Gastroesophageal sphincter (tissue), 3 donors: ENCODE results near the gene SOX8.

Source experiments
- POLR2A ChIP-seq, 2 donors: fragments of 450-650 bp; IDR thresholded peaks; one replicate each; pipeline ENCODE4 v1.6.1; 2017; ENCODE audit warnings: antibody characterized with exemption in 2 of 2, mild to moderate bottlenecking in 2 of 2, moderate library complexity in 1 of 2
- TF ChIP-seq, protein P1 (sequence below), 4 experiments: fragments of 200-600 bp in 2 of 4; fragments of 450-650 bp in 2 of 4; sonication (generic) in 1 of 4; IDR thresholded peaks; one replicate each; pipeline ENCODE4 v1.5.1; 2017 to 2019; ENCODE audit warnings: antibody characterized with exemption in 4 of 4, mild to moderate bottlenecking in 2 of 4, moderate library complexity in 2 of 4

GRCh38 chr16:1031666-1032065, 50.1 kb downstream of the SOX8 start:
- TF ChIP-seq, protein P1, sequence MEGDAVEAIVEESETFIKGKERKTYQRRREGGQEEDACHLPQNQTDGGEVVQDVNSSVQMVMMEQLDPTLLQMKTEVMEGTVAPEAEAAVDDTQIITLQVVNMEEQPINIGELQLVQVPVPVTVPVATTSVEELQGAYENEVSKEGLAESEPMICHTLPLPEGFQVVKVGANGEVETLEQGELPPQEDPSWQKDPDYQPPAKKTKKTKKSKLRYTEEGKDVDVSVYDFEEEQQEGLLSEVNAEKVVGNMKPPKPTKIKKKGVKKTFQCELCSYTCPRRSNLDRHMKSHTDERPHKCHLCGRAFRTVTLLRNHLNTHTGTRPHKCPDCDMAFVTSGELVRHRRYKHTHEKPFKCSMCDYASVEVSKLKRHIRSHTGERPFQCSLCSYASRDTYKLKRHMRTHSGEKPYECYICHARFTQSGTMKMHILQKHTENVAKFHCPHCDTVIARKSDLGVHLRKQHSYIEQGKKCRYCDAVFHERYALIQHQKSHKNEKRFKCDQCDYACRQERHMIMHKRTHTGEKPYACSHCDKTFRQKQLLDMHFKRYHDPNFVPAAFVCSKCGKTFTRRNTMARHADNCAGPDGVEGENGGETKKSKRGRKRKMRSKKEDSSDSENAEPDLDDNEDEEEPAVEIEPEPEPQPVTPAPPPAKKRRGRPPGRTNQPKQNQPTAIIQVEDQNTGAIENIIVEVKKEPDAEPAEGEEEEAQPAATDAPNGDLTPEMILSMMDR (IDR thresholded peaks at IDR 0.05): no peak
- no peak for TF ChIP-seq POLR2A (IDR thresholded peaks at IDR 0.05)
